Gastrocnemius medialis (tissue), 4 donors: ENCODE data around the gene SYTL5. TPM values are rescaled to one million over a fixed set of nuclear protein-coding genes. Genes with fewer than 3 reads are reported as not detected.
"Not testable (repeated sequence)": the region's sequence is repeated elsewhere in the genome, so short reads cannot be mapped to it uniquely, and the experiment has no call there.

Experiments
- ATAC-seq, 2 donors: fragments of 150-250 bp; one replicate each; pipeline ENCODE4 v1.9.1; 2016
- DNase-seq, 2 donors: peaks; one replicate each; pipeline ENCODE4 v3.0.0-alpha.2; 2019
- H3K27ac ChIP-seq, 4 donors: fragments of 200-600 bp; sonication (generic); 1 replicate in 1 of 4; 2 replicates in 3 of 4; pipeline ENCODE4 v1.5.1; 2016 to 2018; ENCODE audit warnings: mild to moderate bottlenecking in 2 of 4, moderate library complexity in 1 of 4
- H3K27me3 ChIP-seq, 3 donors: fragments of 200-600 bp; sonication (generic) in 2 of 3; 1 replicate in 1 of 3; 2 replicates in 2 of 3; pipeline versions ENCODE4 v1.5.1 to v1.6.0; 2016 to 2019; ENCODE audit warnings: mild to moderate bottlenecking in 1 of 3, moderate library complexity in 1 of 3
- H3K36me3 ChIP-seq, 2 donors: fragments of 200-600 bp; sonication (generic) in 1 of 2; one replicate each; pipeline ENCODE4 v1.5.1; 2017 to 2018
- H3K4me1 ChIP-seq, 2 donors: fragments of 200-600 bp; sonication (generic) in 1 of 2; one replicate each; pipeline ENCODE4 v1.5.1; 2016 to 2017; ENCODE audit warnings: mild to moderate bottlenecking in 2 of 2
- H3K4me3 ChIP-seq, 4 donors: fragments of 200-600 bp; sonication (generic) in 3 of 4; 1 replicate in 1 of 4; 2 replicates in 3 of 4; pipeline ENCODE4 v1.5.1; 2016 to 2019; ENCODE audit warnings: mild to moderate bottlenecking in 2 of 4
- H3K9me3 ChIP-seq, 3 donors: fragments of 200-600 bp; sonication (generic) in 2 of 3; 1 replicate in 1 of 3; 2 replicates in 2 of 3; pipeline ENCODE4 v1.5.1; 2016 to 2019
- POLR2A ChIP-seq, 2 donors: fragments of 450-650 bp; IDR thresholded peaks; one replicate each; pipeline ENCODE4 v1.6.1; 2017; ENCODE audit warnings: antibody characterized with exemption in 2 of 2, mild to moderate bottlenecking in 2 of 2, moderate library complexity in 2 of 2
- in situ Hi-C, 4 donors: fragments of 200-750 bp; cut with MboI; loops; one replicate each; pipeline versions ENCODE4 v1.15.0 to v1.8.0; 2017; ENCODE audit warnings: low sequenced_read_pairs in 4 of 4
- intact Hi-C: fragments of 100-400 bp; cut with DNase I; formaldehyde crosslinking; loops from one replicate; pipeline ENCODE4 v1.15.1; 2023; ENCODE audit warnings: low total_unique reads
- total RNA-seq, 4 donors: library from RNA; depleted of rRNA; stranded (reverse); fragments of >200 nt; gene quantifications; one replicate each; pipeline versions ENCODE4 v1.1.0 to v1.2.3, GENCODE V29; 2016
- TF ChIP-seq, protein P1 (sequence below), 5 experiments: fragments of 450-650 bp in 3 of 5; fragments of 200-600 bp in 2 of 5; sonication (generic) in 2 of 5; IDR thresholded peaks in 4 of 5; conservative IDR thresholded peaks in 1 of 5; 1 replicate in 4 of 5; 2 replicates in 1 of 5; pipeline ENCODE4 v1.5.1; 2016 to 2019; ENCODE audit warnings: antibody characterized with exemption in 5 of 5, mild to moderate bottlenecking in 3 of 5, moderate library complexity in 3 of 5

SYTL5 gene
- total RNA-seq, 4 donors from 2014 or later = not detected

DNA sequence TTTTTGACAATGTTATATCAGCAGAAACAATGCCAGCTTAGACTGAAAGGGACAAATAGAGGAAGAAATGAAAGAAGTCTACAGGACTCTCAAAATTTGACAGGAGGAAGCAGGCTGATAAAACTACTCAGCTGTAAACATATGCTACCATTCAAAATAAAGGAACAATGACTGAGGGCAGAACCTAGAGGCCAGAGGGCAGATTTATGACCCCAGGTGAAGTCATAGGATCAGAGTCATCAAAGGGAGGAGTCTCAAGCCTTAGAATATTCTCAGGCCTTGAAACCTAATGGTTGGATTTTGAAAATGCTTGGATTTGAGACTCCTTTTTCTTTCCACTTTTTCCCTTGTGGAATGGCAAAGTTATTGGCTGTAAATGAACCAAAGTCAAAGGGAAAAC is 17.0 kb upstream of the SYTL5 start:
- in situ Hi-C loops (no loop called here), intact Hi-C loops (no loop called here)
- Histone ChIP-seq H3K27me3 (no peaks in the 10 kb centered on the region), H3K36me3 (no peaks in the 10 kb centered on the region), H3K27ac (no peak overlapping the region), H3K9me3 (no peaks in the 10 kb centered on the region), H3K4me3 (no peak overlapping the region), H3K4me1 (no peaks in the 10 kb centered on the region)
- TF ChIP-seq POLR2A (IDR thresholded peaks at IDR 0.05) = no peak
- TF ChIP-seq, protein P1, sequence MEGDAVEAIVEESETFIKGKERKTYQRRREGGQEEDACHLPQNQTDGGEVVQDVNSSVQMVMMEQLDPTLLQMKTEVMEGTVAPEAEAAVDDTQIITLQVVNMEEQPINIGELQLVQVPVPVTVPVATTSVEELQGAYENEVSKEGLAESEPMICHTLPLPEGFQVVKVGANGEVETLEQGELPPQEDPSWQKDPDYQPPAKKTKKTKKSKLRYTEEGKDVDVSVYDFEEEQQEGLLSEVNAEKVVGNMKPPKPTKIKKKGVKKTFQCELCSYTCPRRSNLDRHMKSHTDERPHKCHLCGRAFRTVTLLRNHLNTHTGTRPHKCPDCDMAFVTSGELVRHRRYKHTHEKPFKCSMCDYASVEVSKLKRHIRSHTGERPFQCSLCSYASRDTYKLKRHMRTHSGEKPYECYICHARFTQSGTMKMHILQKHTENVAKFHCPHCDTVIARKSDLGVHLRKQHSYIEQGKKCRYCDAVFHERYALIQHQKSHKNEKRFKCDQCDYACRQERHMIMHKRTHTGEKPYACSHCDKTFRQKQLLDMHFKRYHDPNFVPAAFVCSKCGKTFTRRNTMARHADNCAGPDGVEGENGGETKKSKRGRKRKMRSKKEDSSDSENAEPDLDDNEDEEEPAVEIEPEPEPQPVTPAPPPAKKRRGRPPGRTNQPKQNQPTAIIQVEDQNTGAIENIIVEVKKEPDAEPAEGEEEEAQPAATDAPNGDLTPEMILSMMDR (IDR thresholded peaks at IDR 0.05 in 4 of 5, conservative IDR thresholded peaks at IDR 0.05 in 1 of 5) = no peak
- ATAC-seq (no peak), DNase-seq (no peak)

DNA sequence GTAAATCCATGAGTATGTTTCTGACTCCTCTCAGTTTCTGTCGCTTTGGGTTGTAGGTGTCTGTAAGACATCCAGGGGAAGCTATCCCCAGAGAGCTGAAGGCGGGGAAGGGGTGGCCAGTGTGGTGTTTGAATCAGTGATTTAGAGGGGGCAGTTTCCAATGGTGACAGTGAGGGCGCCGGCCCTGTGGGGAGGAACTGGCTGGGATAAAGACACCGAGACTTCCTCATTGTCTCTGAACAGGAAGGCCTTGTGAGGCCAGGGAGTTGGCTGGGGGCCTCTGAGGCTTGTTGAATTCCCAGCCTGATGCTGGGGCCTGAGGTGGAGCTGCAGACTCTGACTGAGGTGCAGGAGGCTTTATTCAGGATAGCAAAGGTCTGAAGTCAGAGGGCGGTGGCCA is 15.1 kb upstream of the SYTL5 start:
- H3K27ac ChIP-seq, intact Hi-C loops, H3K4me3 ChIP-seq, DNase-seq, in situ Hi-C loops, H3K9me3 ChIP-seq, H3K4me1 ChIP-seq, H3K27me3 ChIP-seq, H3K36me3 ChIP-seq, ATAC-seq: not testable (repeated sequence)

DNA sequence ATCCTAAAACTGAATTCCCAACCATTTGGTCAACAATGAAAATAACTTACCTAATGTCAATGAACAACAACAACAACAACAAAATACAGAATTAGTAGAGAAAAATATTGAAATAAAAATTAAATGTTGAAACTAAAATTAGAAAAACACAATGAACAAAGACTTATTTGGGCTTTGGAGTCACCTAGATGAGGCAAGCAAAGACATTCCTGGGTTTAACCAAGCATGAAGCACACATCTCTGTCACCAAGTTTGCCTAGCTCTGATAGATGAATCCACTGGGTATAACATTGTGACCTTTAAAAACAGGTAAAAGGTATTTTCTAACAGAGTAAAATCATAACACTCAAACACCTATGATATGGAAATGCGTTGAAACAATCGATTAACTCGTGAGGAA is 13.2 kb upstream of the SYTL5 start:
- ATAC-seq = no peak

DNA sequence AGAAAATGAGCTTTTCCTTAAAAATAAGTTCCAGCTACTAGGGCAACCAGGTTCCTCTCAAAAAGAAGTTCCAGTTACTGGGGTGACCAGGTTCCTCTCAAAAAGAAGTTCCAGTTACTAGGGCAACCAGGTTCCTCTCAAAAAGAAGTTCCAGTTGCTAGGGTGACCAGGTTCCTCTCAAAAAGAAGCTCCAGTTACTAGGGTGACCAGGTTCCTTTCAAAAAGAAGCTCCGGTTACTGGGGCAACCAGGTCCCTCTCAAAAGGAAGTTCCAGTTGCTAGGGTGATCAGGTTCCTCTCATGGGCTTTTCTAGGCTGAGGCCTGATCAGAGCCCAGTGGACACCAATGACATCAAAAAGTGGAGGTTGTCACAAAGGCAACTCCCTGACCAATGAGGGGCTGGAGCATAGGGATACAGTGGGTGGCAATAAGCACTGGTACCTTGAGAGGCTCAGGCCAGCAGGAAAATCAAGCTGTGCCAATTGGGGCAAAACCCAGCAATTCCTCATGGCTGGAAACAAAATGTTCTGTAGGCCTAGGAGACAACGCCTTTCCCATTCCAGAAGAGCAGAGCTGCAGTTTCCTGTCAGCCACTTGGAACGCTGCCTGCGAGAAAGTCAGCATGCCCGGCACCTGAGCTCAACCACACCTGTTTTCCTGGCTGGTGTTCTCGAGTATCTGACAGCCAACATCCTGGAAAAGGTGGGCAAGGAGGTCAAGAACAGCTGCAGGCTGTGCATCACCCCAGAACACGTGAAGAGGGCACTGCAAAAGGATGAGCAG is 12.3 kb upstream of the SYTL5 start:
- H3K36me3 ChIP-seq = no peaks in the 10 kb centered on the region
- in situ Hi-C loops (no loop called here), intact Hi-C loops (no loop called here)
- no peaks in the 10 kb centered on the region for H3K4me1 ChIP-seq
- TF ChIP-seq, protein P1 (IDR thresholded peaks at IDR 0.05 in 4 of 5, conservative IDR thresholded peaks at IDR 0.05 in 1 of 5) = no peak
- no peak for TF ChIP-seq POLR2A (IDR thresholded peaks at IDR 0.05)
- no peaks in the 10 kb centered on the region for H3K27me3 ChIP-seq
- ATAC-seq = no peak
- no peak for DNase-seq
- H3K4me3 ChIP-seq = no peak overlapping the region
- H3K27ac ChIP-seq = no peak overlapping the region
- H3K9me3 ChIP-seq = no peaks in the 10 kb centered on the region

More for the DNA sequence above, 13.2 kb upstream of the SYTL5 start:
- intact Hi-C loops (no loop called here), in situ Hi-C loops (no loop called here)
- H3K4me3 ChIP-seq = no peak overlapping the region
- no peaks in the 10 kb centered on the region for H3K36me3 ChIP-seq
- H3K9me3 ChIP-seq = no peaks in the 10 kb centered on the region
- no peak for DNase-seq
- H3K27me3 ChIP-seq = no peaks in the 10 kb centered on the region
- TF ChIP-seq, protein P1 (IDR thresholded peaks at IDR 0.05 in 4 of 5, conservative IDR thresholded peaks at IDR 0.05 in 1 of 5) = no peak
- no peak for TF ChIP-seq POLR2A (IDR thresholded peaks at IDR 0.05)
- H3K4me1 ChIP-seq = no peaks in the 10 kb centered on the region
- no peak overlapping the region for H3K27ac ChIP-seq

DNA sequence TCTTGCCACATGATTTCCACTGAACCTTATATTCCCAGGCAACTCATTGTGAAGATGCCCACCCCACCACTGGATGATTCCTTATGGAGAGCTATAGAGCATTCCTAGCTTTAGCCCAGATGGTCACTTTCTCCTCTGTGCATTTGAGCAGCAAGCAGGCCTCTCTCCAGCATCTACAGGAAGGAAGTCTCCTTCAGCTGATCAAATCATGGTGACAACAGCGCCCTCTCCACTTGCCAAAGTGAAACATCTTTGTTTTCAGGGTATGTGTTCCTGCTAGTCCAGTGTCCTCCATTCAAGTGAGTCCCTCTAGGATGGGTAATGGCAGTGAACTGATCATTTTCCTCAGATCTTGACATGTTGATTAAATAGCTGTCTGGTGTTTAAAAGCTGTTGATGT is 10.9 kb upstream of the SYTL5 start:
- DNase-seq (no peak), ATAC-seq (no peak)
- H3K27ac ChIP-seq = no peak overlapping the region
- no peaks in the 10 kb centered on the region for H3K4me1 ChIP-seq
- in situ Hi-C loops (no loop called here), intact Hi-C loops (no loop called here)
- no peaks in the 10 kb centered on the region for H3K9me3 ChIP-seq
- no peaks in the 10 kb centered on the region for H3K36me3 ChIP-seq
- H3K4me3 ChIP-seq = no peak overlapping the region
- TF ChIP-seq, protein P1 (IDR thresholded peaks at IDR 0.05 in 4 of 5, conservative IDR thresholded peaks at IDR 0.05 in 1 of 5) = no peak
- TF ChIP-seq POLR2A (IDR thresholded peaks at IDR 0.05) = no peak
- H3K27me3 ChIP-seq = no peaks in the 10 kb centered on the region
